Stimulated activated CD4-positive, alpha-beta T cell treated with anti-CD3 and anti-CD28 coated beads, Interleukin-15, amount 100 ng/mL, for 48 hours (primary cell): Measurements from ENCODE around the gene WFDC2.
"Not testable (repeated sequence)": the region's sequence is repeated elsewhere in the genome, so short reads cannot be mapped to it uniquely, and the experiment has no call there.

ENCODE experiments used
- DNase-seq, 2 donors: peaks; one replicate each; pipeline ENCODE4 v3.0.0-alpha.2; 2020; ENCODE audit warnings: low read depth in 2 of 2

Gene WFDC2

GRCh38 chr20:45452238-45452637, 17.3 kb upstream of the WFDC2 start:
- no peak for DNase-seq

GRCh38 chr20:45452772-45453691, 16.5 kb upstream of the WFDC2 start:
- DNase-seq: no peak

- peak in 1 of 2 donors; percentile 48 for DNase-seq
Observed at GRCh38 chr20:45456632-45457031, 12.9 kb upstream of the WFDC2 start.

- no peak for DNase-seq
Observed at GRCh38 chr20:45459606-45460005, 9.9 kb upstream of the WFDC2 start.

- no peak for DNase-seq
Observed at GRCh38 chr20:45461225-45461624, 8.3 kb upstream of the WFDC2 start.

DNA sequence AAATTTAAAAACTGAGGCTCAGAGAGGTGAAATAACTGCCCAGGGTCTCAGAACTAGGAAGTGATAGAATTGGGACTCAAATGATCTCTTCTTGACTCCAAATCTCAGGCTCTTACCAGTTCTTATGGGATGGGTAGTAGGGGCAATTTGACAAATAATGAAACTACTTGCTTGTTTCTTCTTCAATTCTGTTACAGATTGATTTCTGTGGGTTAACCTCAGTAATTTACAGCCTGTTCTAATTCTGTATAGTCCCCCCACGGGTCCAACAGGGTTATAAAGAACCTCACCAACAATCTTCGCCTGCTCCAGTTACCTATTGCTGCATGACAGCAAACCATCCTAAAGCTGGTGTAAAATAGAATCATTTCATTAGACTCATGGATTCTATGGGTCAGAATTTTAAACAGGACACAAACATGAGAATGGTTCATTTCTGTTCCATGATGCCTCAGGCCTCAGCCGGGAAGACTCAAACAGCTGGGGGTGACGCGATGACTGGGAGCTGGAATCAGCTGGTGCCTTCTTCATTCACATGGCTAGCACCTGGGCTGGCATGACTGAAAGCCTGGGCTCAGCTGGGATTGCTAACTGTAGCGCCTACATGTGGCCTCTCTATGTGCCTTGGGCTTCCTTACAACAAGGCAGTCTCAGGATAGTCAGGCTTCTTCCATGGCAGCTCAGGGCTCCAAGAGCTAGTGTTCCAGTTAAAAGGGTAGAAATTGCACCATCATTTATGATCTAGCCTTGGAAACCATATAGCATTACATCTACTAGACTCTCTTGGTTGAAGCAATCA, 6.6 kb upstream of the WFDC2 start:
- DNase-seq: no peak

- DNase-seq: no peak
Observed at GRCh38 chr20:45463709-45464108, 5.8 kb upstream of the WFDC2 start.

DNA sequence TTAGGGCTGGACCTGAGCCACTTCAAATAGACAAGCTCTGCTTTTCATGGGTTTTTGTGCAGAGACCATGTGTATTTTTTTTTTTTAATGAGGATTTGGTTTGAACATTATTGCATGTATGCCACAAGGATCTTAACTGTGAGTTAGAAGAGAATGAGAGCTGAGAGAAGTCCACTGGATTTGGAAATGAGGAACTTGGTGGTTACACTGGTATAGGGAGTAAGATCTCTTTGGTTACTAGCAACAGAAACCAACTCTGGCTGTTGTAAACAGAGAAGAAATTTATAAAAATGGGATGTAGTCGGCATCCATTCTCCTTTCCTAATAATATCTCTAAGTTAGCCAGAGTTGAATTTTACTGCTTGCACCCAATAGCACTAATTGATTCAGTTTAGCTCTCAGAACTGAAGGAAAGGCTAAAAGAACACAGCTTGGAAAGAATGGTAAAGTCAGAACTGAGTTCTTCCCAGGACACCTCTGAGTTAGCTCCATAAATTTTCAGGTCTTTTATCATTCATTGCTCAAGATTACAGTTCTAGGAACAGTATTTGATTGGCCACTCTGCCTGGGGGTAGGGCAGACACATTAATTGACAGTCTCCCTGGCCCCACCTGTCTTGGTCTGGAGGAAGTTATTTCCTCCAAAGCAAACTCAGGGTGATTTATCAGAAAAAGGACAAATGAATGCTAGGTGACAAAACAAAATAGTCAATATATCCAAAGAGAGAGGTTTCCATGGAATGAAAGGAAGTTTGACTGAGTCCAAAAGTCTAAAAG, 3.9 kb upstream of the WFDC2 start:
- no peak for DNase-seq

DNA sequence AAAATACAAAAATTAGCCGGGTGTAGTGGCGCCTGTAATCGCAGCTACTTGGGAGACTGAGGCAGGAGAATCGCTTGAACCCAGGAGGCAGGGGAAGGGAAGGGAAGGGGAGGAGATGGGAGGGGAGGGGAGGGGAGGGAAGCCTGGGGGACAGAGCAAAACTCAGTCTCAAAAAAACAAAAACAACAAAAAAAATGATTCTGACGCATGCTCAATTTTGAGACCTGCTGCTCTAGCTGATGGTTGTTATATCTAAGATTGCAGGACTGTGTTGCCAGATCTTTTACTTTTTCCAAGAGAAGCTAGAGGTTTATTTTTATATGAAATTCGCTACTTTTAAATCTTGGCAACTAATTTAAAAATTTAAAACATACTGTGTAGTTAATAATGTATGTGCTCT, 2.4 kb upstream of the WFDC2 start:
- DNase-seq: no peak

- no peak for DNase-seq
Observed at GRCh38 chr20:45467861-45468260, 1.7 kb upstream of the WFDC2 start.

DNA sequence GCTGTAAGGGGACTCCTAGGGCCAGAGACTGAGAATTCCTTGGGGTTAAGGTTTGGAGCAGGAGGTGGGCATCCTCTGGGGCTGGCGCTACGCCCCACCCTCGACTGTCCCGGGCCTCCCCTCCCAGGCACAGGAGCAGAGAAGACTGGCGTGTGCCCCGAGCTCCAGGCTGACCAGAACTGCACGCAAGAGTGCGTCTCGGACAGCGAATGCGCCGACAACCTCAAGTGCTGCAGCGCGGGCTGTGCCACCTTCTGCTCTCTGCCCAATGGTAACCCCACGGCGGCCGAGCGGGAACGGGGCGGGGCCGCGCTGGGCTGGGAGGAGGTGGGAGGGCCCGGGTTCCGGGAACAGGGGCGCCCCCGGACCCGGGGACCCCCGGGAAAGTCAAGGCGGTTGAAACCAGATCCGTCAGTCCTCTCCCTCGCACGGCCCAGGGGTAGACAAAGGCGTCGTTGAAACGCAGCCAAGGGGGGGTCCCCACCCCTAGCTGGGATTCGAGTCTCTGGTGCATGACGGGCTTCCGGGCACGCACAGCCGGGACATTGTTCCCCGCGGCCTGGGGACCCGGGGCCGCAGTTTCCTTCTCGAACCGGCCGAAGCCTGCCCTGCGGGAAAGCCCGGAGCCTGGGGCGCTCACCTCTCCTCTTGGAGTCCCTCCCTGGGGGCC, 844 bp downstream of the WFDC2 start:
- no peak for DNase-seq

DNA sequence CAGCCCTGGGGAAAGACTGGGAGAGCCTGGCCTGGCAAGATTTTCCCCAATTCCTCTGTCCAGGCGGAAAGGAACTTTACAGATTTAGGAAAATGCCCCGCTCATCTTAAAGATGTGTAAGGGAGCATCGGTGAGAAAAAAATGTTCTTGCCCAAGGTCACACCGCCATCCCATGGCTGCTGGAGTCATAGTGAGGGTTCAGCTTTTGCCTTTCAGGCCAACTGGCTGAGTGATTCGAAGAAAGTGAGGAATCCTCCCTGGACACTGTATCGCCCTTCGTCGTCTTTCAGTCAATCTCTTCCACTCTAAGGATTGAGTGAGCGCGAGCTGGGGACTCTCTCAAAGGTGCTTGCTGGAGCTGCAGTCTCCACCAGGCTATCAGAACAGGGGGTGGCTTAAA, 1.4 kb downstream of the WFDC2 start:
- DNase-seq: no peak

- DNase-seq: not testable (repeated sequence)
Observed at GRCh38 chr20:45472286-45472685, 2.7 kb downstream of the WFDC2 start.

GRCh38 chr20:45477530-45478148, 8.1 kb downstream of the WFDC2 start:
- not testable (repeated sequence) for DNase-seq

DNA sequence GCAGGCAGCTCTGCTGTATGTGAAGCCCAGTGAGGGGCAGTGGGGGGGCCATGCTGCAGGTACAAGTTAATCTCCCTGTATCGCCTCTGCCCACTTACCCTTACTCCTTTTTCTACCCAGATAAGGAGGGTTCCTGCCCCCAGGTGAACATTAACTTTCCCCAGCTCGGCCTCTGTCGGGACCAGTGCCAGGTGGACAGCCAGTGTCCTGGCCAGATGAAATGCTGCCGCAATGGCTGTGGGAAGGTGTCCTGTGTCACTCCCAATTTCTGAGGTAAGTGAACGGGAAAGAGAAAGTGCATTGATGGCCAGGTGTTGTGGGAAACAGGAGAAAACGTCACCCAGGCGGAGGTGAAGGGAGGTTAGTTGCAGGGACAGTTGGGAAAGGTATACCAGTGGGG, 10.3 kb downstream of the WFDC2 start:
- DNase-seq: no peak

DNA sequence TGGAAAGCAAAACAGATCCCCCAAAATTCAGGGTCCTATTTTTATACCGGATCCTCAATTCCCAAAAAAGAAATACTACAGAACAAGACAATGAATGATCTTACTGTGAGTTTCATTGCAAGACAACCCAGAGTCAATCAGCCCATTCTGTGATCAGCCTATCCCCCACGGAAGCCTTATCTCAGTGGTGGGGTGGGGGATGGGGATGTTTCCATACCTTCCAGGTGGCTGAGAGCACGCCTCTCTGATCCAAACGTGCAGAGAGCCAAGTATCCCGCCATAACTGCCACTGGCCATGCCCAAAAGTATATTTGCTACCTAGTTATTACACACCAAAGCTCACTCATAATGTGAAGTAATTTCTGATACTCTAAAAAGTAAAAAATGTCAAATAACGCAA, 15.1 kb downstream of the WFDC2 start:
- DNase-seq: no peak

GRCh38 chr20:45485388-45485787, 15.8 kb downstream of the WFDC2 start:
- DNase-seq: no peak

DNA sequence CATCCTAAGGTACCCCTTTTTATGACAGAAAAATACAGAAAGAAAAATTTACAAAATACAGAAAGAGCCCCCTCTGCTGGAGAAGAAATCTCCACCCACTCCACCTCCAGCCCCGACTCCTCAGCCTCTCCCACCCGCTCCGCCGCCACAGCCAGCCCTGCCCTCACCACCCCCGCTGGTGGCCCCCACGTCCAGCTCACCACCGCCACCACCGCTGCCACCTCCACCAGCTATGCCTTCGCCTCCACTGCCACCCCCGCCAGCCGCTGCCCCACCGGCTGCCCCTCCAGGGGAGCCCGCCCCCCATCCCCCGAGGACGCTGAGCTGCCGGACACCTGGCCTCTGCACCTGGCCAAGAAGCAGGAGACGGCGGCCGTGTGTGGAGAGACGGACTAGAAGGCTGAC, 17.7 kb downstream of the WFDC2 start:
- DNase-seq: no peak

GRCh38 chr20:45489083-45489531, 19.6 kb downstream of the WFDC2 start:
- DNase-seq: no peak

DNA sequence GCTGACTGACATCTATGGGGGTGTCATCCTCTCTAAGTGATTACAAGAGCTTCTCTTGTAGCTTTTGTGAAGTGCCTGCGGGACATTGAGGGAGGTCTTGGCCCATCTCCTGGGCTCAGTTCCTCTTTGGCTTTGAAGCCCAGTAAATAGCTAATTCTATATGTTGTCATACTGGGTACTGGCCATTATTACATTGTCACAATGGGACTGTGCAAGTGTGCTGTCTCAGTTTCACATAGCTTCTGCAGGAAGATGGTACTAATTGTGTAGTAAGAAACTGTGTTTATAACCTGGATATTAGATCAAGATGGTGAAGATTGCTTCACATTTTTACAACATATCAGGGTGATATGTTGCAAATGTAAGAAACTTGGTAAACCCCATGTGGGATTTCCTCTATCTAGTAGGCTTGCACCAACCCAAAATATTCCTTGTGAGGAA, 26.0 kb downstream of the WFDC2 start:
- no peak for DNase-seq

DNA sequence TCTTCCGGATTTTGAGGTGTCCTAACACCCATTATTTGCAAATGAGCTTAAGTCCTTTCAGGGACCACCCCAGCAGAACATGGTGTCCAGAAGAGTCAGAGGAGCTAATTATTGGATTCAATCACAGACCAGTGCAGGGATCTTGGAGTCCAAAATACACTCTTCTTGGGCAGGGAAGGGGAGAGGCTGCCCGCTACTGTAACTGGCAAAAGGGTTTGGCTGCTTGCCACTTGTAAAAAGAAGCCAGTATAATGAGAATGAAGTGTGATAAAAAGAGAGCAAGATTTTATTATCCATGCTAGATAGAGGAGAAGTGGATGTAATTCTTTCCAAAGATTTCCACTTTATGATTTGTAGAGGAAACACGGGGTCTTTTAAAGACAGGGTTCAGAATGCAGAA, 26.6 kb downstream of the WFDC2 start:
- no peak for DNase-seq
